GM18505 (cell line): ENCODE results near the gene CFAP221.

ENCODE experiments used
- ATAC-seq: cut with Tn5 transposase; IDR thresholded peaks from one replicate; pipeline ENCODE4 v1.9.1; 2021; ENCODE audit not compliant: unreplicated experiment
- POLR2A ChIP-seq: IDR thresholded peaks from 4 replicates; pipeline ENCODE4 v1.6.1; 2011; ENCODE audit warnings: borderline replicate concordance; ENCODE audit not compliant: insufficient read depth, insufficient read length; ENCODE audit errors: extremely low read depth

The CFAP221 gene

GRCh38 chr2:119544075-119544938 is at the start of gene CFAP221:
Gene CFAP221 (plus strand): TSS chr2:119544449. CDS start chr2:119546132, 1,683 bp downstream.
- TF ChIP-seq POLR2A, result no peak
- peak; percentile 74 for ATAC-seq

GRCh38 chr2:119495948-119496347 is 48.3 kb upstream of the CFAP221 start:
- no peak for TF ChIP-seq POLR2A
- no peak for ATAC-seq

DNA sequence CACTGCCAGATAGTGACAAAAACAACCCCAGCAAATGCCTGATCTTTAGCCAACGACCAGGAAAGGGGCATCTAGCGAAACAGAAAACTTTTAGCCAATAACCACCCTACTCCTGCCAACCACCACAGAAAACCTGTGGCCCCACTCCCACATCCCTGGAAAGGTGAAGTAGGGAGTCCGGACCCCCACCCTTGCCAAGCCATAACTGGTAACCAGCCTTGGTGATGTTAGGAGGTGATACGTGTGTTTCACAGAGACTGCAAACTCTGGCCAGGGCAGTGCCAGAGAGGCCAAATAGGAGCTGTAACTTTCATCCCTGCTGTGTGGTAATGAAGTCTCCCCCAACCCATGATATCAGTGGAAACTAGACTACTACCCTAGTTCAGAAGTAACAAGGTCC is 47.6 kb upstream of the CFAP221 start:
- no peak for TF ChIP-seq POLR2A
- ATAC-seq, result no peak

DNA sequence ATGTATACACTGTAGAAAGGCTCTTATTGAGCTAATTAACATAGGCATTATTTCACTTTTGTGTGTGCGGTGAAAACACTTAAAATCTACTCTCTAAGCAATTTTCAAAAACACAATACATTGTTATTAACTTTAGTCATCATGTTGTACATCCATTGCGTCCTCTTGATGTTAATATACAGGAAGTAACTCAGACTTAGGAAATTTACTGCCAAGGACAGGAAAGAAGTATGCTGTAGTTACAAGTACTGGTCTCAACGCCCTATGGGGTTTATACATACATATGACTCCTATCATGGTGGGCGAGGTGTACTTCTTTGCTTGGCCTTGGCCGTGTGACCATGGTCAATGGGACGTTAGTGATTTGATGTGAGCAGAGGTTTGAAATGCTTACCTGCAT is 35.5 kb upstream of the CFAP221 start:
- TF ChIP-seq POLR2A, result no peak
- ATAC-seq, result no peak

DNA sequence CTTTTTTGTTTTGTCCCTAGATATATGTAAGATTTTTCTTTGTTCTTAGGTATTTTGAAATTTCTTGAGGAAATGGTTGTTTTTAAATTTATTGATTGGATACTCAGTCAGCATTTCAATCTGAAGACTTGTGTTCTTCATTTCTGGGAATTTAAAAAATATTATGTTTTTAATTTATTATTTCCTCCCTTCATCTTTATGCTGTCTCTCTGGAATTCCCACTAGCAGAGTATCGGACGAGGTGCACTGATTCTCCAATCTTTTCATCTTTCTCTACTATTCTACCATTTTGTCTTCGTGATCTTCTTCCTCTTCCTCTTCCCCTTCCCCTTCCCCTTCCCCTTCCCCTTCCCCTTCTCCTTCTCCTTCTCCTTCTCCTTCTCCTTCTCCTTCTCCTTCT is 32.3 kb upstream of the CFAP221 start:
- no peak for TF ChIP-seq POLR2A
- ATAC-seq, result no peak

GRCh38 chr2:119512946-119513345 is 31.3 kb upstream of the CFAP221 start:
- TF ChIP-seq POLR2A, result no peak
- ATAC-seq, result no peak

DNA sequence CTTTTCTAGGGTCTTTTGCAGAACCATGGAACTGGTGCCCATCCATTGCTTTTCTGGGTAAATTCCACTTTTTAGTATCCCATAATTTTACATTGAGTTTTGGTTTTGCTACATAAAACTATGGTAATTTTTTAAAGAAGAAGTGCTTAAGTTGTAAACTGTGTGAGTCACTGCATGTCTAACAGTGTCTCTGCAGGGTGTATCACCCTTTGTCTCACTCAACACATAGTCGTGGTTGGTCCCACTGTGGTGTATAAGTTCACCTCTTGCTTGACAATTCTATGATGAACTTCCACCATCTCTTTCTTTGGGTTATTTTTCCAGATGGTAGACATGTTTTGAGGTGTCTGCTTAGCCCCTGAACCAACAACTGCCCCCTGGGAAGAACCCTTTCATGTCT is 30.4 kb upstream of the CFAP221 start:
- no peak for ATAC-seq
- no peak for TF ChIP-seq POLR2A

DNA sequence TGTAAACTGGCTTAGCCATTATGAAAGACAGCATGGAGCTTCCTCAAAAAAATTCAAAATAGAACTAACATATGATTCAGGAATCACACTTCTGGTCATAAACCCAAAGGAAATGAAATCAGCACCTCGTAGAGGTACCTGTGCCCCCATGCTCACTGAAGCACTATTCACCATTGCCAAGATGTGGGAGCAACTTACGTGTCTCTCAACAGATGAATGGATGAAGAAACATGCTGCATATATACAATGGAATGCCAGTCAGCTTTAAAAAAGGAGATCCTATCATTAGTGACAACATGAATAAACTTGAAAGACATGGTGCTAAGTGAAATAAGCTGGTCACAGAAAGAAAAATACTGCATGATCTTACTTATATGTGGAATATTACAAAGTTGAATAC is 28.1 kb upstream of the CFAP221 start:
- no peak for ATAC-seq

DNA sequence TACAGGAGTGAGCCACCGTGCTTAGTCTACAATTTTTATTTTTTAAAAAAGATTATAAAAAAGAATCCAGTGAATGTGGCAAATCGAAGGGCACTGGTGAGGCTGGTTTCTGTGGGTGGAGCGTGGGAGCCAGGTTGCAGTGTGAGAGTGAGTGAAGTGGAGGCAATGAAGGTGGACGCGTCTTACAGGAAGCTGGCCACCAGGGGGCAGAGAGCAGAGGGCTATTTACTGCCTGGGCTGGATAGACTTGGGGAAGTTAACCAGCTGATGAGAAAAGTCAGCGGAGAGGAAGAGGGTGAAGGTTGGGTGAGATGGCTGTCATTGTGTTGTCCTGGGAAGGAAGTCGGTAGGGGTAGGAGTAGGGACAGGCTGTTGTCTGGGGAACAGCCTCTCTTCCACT is 26.8 kb upstream of the CFAP221 start:
- TF ChIP-seq POLR2A, result no peak

More for the DNA sequence above, 28.1 kb upstream of the CFAP221 start:
- no peak for TF ChIP-seq POLR2A

DNA sequence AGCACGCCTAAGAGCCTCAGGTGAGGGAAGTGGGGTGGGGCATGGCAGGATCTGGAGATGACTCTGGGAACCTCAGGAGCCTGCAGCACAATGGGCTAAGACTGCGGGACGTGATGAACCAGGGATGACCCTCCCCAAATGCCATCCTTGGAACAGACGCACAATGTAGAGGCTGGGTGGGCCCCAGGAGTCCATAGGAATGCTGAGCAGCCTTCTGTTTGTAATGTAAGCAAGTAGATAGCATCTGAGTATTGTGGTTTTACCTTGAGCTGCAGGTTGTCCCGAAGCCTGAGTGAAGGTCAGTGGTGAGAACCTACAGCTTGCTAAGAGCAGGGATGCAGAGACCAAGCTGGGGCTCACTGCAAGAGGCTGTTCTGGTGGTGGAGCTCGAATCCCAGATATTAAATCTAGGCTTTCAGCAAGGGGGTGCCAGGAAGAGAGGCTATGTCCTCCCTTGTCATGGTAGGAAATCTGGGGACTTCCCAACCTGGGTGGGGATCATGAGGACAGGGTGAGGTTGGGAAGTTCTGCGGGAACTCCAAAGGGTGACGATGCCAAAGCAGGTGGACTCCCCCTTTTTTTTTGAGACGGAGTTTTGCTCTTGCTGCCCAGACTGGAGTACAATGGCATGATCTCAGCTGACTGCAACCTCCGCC is 25.7 kb upstream of the CFAP221 start:
- no peak for TF ChIP-seq POLR2A
- no peak for ATAC-seq

More for the DNA sequence above, 26.8 kb upstream of the CFAP221 start:
- peak; percentile 88 for ATAC-seq

- no peak for ATAC-seq
- no peak for TF ChIP-seq POLR2A
Observed at GRCh38 chr2:119519057-119519408, 25.2 kb upstream of the CFAP221 start.

DNA sequence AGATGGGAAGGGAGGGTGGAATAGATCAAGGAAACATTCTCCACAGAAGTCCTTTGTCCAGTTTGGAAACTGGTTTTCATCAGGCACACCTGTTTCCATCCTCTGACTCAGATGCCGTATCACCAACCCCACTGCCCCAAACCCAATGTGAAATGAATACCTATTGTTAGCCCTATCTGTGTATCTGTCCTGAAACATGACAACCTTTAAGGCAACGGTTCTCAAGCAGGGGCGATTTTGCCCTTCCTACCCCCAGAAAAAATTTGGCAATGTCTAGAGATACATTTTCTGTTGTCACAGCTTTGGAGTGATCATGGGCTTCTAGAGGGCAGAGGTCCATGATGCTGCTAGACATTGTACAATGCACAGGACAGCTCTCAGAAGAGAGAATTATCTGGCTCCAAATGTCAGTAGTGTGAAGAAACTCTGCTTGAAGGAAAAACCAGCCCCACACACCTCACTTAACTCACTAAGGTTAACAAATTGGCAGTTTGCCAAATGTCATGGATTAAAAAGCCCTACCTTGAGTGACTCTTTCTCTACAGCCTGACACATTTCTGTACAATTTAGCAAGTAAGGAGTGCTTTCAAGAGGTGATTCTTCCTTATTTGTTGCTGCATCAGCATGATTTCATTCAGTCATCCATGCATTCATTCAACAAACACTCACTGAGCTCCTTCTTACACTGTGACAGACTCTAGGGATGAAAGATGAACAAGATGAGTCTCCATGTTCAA is 23.4 kb upstream of the CFAP221 start:
- no peak for ATAC-seq
- TF ChIP-seq POLR2A, result no peak

GRCh38 chr2:119521433-119522050 is 22.7 kb upstream of the CFAP221 start:
- ATAC-seq, result no peak
- TF ChIP-seq POLR2A, result no peak
